Lower lobe of right lung (tissue), 2 donors: ENCODE results near the gene NCAPG2. TPM values are rescaled to one million over a fixed set of nuclear protein-coding genes. Genes with fewer than 3 reads are reported as not detected.

ENCODE experiments used
- ATAC-seq, 2 donors: fragments of 200-7000 bp; cut with Tn5 transposase; one replicate each; pipeline ENCODE4 v1.9.1; 2020 to 2022; ENCODE audit warnings: mild to moderate bottlenecking in 2 of 2, moderate library complexity in 2 of 2
- DNase-seq: peaks from one replicate; pipeline ENCODE4 v3.0.0-alpha.2; 2020
- H3K27ac ChIP-seq: fragments of 200-600 bp; one replicate; pipeline ENCODE4 v1.8.0; 2022
- H3K27me3 ChIP-seq: fragments of 200-600 bp; one replicate; pipeline ENCODE4 v1.8.0; 2022; ENCODE audit warnings: low read depth
- H3K36me3 ChIP-seq: fragments of 200-600 bp; one replicate; pipeline ENCODE4 v1.8.0; 2022; ENCODE audit warnings: mild to moderate bottlenecking
- H3K4me1 ChIP-seq: fragments of 200-600 bp; one replicate; pipeline ENCODE4 v1.8.0; 2022
- H3K4me3 ChIP-seq: fragments of 200-600 bp; one replicate; pipeline ENCODE4 v1.8.0; 2022; ENCODE audit warnings: mild to moderate bottlenecking
- H3K9me3 ChIP-seq: fragments of 200-600 bp; one replicate; pipeline ENCODE4 v1.8.0; 2022
- CTCF ChIP-seq: fragments of 200-600 bp; IDR thresholded peaks from one replicate; pipeline ENCODE4 v1.8.0; 2022; ENCODE audit warnings: antibody characterized with exemption, mild to moderate bottlenecking
- intact Hi-C: fragments of 100-400 bp; cut with DNase I; formaldehyde crosslinking; loops from one replicate; pipeline ENCODE4 v1.11.0; 2022
- total RNA-seq: library from RNA; stranded (reverse); fragmentation: NEBNext Ultra II Directional; extraction: Animal tissue kit (Norgen Biotek cat#: 25700); gene quantifications from one replicate; pipeline ENCODE4 v1.2.1, GENCODE V29; 2021
- donor health status: DM: no; HTN: yes; CAD: no; lungs with severe emphysema.

The NCAPG2 gene
- total RNA-seq, 1 donor from 2014 or later = 10.0 TPM

DNA sequence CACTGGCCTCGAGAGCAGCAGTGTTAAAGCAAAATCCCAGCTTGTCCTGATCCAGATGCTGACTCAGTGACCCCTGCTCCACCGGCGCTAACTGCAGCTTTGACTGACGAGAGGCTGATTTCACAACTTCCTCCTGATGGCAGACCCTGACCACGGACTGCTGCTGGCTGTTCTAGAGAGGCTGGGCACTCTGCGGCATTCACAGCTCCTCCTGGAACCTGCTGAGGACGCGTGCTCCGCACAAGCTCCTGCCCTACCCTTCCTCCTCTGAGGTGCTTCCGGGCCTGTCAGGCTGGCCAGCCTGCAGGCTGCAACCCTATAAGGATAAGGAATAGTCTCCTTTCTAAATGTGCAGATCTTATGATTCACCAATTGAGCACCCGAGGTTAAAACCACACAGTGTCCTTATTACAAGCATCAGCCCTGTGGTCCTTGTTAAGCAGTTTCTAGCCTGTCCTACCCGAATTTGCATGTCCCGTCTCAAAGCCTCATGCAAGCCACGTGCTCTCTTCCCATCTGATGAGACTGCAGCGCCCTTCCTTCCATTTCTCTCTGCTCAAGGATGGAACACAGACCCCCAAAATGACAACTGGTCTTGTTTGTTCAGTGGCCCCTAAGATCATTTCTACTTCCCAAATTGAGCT is 35.5 kb upstream of the NCAPG2 start:
- ATAC-seq (peak; percentile 57 to 72), DNase-seq (no peak)
- Histone ChIP-seq H3K27ac (peak overlapping the region; percentile 19), H3K9me3 (no peaks in the 10 kb centered on the region), H3K4me1 (peaks cover 12% of the 10 kb centered on the region), H3K27me3 (no peaks in the 10 kb centered on the region), H3K4me3 (no peak overlapping the region), H3K36me3 (peaks cover 95% of the 10 kb centered on the region)
- intact Hi-C loops = no loop called here
- TF ChIP-seq CTCF = no peak

- TF ChIP-seq CTCF = no peak
- Histone ChIP-seq H3K36me3 (peaks cover 95% of the 10 kb centered on the region), H3K27ac (no peak overlapping the region), H3K27me3 (no peaks in the 10 kb centered on the region), H3K4me1 (peaks cover 12% of the 10 kb centered on the region), H3K4me3 (no peak overlapping the region), H3K9me3 (no peaks in the 10 kb centered on the region)
- no peak for DNase-seq
- intact Hi-C loops = no loop called here
- no peak for ATAC-seq
These were observed 34.2 kb upstream of the NCAPG2 start for GRCh38 chr7:158738841-158739240.

GRCh38 chr7:158737064-158737695 is 32.6 kb upstream of the NCAPG2 start:
- Histone ChIP-seq H3K27me3 (no peaks in the 10 kb centered on the region), H3K4me3 (no peak overlapping the region), H3K4me1 (peaks cover 12% of the 10 kb centered on the region), H3K36me3 (peaks cover 84% of the 10 kb centered on the region), H3K27ac (no peak overlapping the region), H3K9me3 (no peaks in the 10 kb centered on the region)
- ATAC-seq (no peak), DNase-seq (no peak)
- intact Hi-C loops = no loop called here
- TF ChIP-seq CTCF = no peak

DNA sequence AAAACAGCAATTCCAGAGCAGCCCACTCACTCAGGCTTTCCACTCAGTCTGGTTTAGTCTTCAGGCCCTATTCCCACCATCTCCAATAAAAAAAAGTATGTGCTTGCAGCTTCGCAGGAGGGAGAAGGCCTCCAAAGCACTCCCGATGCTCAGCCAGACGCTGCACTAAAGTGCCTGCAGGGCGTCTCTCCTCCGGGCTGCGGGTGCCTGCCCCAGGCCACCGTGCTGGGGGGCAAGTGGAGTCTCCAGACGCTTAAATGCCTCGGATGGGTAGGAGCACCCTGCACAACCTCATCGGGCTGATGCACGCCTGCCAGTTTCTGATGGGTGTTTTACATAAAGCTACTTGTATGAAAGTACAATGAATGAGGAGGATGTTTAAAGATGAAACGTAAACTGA is 31.3 kb upstream of the NCAPG2 start:
- DNase-seq (no peak), ATAC-seq (no peak)
- Histone ChIP-seq H3K36me3 (peaks cover 71% of the 10 kb centered on the region), H3K4me1 (peaks cover 12% of the 10 kb centered on the region), H3K4me3 (no peak overlapping the region), H3K9me3 (no peaks in the 10 kb centered on the region), H3K27ac (no peak overlapping the region), H3K27me3 (no peaks in the 10 kb centered on the region)
- intact Hi-C loops = no loop called here
- TF ChIP-seq CTCF = no peak

GRCh38 chr7:158734861-158735260 is 30.3 kb upstream of the NCAPG2 start:
- Histone ChIP-seq H3K4me1 (peaks cover 4% of the 10 kb centered on the region), H3K9me3 (no peaks in the 10 kb centered on the region), H3K36me3 (peaks cover 61% of the 10 kb centered on the region), H3K27me3 (no peaks in the 10 kb centered on the region), H3K27ac (no peak overlapping the region), H3K4me3 (no peak overlapping the region)
- no peak for ATAC-seq
- TF ChIP-seq CTCF = no peak
- intact Hi-C loops = no loop called here
- DNase-seq = no peak
